ENCODE results near the gene MTCH1.

Gene MTCH1

GRCh38 chr6:36985808-36986703 is at the start of gene MTCH1:
TSS of gene MTCH1 (minus strand) at chr6:36986196. CDS start at chr6:36986173, 23 bp downstream.
- DNase-seq (ENCODE audit: low read depth) = peak; percentile 79

GRCh38 chr6:37033819-37034795 is 48.1 kb upstream of the MTCH1 start:
- no peak for DNase-seq (ENCODE audit: low read depth)

- no peak for DNase-seq (ENCODE audit: low read depth)
These were observed 47.3 kb upstream of the MTCH1 start for GRCh38 chr6:37033255-37033654.

- DNase-seq (ENCODE audit: low read depth) = no peak
These were observed 46.2 kb upstream of the MTCH1 start for GRCh38 chr6:37032239-37032638.

DNA sequence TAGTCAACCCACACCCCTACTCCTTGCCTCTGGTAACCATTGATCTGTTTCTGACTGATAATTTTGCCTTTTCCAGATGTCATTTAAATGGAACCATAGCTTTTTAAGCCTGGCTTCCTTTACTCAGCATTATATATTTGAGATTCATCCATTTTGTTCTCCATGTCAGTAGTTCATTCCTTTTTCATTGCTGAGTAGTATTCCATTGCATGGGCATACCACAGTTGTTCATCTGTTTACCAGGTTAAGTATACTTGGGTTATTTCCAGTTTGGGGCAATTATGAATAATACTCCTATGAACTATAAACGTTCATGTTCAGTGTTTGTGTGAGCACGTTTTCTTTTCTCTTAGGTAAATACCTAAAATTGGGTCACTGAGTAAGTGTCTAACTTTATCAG is 44.6 kb upstream of the MTCH1 start:
- DNase-seq (ENCODE audit: low read depth) = no peak

GRCh38 chr6:37029249-37029971 is 43.4 kb upstream of the MTCH1 start:
- DNase-seq (ENCODE audit: low read depth) = peak; percentile 82

DNA sequence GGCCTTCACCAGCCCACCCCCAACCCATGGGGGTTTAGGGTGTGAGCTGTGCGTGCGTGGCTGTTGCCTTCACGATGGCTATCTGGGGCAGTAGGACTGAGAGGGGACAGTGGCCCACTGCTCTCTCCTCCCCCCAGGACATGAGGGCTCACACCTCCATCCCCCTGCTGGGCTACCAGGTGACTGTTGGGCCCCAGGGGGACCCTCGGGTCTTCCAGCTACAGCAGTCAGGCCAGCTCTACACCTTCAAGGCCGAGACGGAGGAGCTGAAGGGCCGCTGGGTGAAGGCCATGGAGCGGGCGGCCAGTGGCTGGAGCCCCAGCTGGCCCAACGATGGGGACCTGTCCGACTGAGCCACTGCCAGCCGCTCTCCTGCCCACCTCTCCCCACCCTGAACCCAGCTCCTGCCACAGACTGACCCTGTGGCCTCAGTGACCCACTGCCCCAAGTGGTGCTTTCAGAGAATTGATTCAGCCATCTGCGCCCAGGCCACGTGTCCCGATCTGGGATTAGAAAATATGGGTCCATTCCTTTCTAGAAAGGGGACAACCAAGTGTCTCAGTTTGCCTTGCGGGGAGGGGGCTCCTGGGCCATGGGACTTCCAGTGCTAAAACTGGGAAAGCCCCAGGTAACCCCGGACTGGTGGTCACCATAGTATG is 41.9 kb upstream of the MTCH1 start:
- no peak for DNase-seq (ENCODE audit: low read depth)

GRCh38 chr6:37027036-37027720 is 41.2 kb upstream of the MTCH1 start:
- DNase-seq (ENCODE audit: low read depth) = no peak

DNA sequence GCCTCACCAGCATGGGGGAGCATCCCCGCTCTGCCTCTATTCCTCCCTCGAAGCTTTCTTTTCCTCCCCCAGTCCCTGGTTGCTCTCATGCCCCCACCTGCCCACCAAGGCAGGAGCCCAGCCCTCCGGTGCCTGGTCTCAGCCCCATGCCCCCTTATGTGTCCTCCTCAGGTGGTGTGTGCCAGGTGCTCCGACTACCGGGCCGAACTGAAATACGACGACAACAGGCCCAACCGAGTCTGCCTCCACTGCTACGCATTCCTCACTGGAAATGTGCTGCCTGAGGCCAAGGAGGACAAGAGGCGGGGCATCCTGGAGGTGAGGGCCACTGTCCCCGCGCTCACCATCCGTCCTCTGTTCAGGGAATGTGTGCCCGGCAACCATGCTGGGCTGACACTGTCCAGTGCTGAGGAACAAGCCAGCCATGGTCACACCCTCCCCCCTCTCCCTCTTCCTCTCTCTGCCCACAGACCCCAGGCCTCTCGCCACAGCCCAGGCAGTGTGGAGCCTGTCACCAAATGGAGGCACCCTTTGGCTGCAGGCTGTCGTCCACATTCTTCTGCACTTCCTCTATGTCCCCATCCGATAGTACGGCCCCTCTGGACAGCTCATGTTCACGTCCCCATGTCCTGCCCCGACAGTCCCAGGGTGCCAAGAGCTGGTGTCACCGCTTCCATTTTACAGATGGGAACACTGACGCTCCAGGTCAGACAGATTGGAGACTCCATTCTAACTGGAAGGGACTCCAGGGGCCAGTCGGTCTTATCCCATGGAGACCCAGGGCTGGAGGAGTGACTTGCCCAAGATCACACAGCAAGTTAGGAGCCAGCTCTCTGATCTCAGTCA is 39.8 kb upstream of the MTCH1 start:
- peak; percentile 59 for DNase-seq (ENCODE audit: low read depth)

DNA sequence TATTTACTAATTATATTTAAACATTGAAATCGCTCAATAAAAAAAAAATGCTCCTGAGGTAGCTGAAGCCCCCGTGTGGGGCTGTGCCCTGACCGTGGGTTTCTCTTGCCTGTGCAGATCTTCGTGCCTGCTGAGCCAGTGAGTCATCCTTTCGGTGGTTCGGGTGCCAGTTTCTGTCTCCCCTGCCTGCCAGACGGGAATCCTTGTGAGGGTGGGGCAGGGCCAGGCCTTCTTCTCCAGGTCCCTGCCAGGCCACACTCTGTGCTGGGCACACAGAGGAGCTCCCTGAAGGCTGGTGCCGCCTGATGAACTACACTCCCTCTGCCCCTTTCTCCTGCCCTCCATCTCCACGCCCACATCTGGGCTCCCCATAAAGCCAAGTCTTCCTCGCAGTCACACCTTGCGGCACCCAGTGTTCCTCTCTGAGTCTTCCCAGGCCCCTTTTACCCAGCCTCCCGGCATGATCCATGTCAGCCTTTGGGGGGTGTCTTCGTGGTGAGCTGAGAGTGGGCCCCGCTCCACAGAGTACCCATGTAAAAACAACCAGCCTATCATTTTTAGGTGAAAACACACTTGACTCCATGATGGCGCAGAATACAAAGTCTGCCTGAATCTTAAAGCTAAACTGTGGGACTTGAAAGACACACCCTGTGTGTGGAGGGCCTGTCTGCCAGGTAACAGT is 38.8 kb upstream of the MTCH1 start:
- no peak for DNase-seq (ENCODE audit: low read depth)

DNA sequence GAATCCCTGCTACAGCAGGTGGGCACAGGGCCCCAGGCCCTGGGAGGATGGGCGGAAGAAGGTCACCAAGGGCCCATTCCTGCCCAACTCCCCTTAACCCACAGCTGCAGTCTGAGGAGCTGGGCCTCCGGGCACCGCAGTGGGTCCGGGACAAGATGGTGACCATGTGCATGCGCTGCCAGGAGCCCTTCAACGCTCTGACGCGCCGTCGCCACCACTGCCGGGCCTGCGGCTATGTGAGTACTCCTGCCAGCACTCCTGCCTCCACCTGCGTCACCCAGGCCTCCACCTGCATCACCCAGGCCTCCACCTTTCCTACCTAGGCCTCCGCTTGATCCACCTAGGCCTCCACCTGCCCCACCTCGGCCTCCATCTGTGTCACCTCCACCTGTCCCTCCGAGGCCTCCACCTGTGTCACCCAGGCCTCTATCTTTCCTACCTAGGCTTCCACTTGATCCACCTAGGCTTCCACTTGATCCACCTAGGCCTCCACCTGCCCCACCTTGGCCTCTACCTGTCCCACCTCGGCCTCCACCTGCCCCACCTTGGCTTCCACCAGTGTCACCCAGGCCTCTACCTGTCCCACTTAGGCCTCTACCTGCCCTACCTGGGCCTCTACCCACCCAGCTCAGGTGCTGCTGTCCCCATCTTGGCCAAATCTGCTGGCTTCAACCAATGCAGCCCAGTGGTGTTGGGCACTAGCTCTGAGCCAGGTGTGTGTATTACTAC is 36.3 kb upstream of the MTCH1 start:
- DNase-seq (ENCODE audit: low read depth) = no peak

GRCh38 chr6:37021356-37022129 is 35.5 kb upstream of the MTCH1 start:
- DNase-seq (ENCODE audit: low read depth) = no peak

DNA sequence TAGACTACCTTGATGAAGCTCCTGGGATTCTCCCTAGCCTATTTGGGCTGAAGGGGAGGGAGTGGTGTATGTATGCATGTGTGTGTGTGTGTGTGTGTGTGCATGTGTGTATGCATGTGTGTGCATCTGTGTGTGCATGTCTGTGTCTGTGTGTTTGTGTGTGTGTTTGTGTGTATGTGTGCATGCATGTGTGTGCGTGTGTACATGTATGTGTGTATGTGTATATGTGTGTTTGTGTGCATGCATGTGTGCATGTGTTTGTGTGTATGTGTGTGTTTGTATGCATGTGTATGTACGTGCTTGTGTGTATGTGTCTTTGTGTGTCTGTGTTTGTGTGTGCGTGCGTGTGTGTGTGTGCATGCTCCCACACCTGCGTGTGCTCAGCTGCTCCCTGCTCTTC is 34.8 kb upstream of the MTCH1 start:
- no peak for DNase-seq (ENCODE audit: low read depth)

DNA sequence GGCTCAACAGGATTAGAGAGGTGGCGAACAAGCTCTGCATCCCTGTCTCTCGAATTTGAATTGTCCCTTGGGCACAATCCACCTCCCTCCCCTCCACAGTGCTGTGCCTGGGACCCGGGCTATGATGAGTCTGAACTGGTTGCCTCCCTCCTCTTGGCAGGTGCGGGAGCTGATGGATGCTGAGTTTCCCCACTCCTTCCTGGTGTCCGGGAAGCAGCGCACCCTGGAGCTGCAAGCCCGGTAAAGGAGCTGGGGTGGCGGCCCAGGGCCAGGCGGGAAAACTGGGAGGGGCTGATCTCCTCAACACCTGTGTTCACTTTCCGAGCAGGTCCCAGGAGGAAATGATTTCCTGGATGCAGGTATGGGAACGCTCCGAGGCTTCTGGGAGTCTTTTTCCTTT is 34.4 kb upstream of the MTCH1 start:
- DNase-seq (ENCODE audit: low read depth) = no peak

DNA sequence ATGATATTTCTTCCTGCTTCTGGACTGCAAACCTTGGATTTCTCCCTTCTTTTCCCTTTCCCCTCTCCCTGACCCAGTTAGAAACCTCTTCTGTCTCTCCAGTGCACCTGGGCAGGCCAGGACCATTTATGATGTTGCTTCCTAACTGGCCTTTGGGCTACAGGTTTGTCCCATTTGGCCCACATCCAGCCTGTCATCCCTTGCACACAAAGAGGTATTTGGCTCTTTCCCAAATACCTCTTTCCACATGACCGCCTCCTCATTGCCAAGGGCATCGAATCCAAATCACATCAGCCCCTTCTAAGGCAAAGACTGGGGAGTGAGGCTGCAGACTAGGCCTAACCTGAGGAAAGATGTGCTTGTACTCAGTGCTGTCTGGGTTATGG is 33.1 kb upstream of the MTCH1 start:
- no peak for DNase-seq (ENCODE audit: low read depth)

- DNase-seq (ENCODE audit: low read depth) = peak; percentile 65
These were observed 32.4 kb upstream of the MTCH1 start for GRCh38 chr6:37018198-37019064.

DNA sequence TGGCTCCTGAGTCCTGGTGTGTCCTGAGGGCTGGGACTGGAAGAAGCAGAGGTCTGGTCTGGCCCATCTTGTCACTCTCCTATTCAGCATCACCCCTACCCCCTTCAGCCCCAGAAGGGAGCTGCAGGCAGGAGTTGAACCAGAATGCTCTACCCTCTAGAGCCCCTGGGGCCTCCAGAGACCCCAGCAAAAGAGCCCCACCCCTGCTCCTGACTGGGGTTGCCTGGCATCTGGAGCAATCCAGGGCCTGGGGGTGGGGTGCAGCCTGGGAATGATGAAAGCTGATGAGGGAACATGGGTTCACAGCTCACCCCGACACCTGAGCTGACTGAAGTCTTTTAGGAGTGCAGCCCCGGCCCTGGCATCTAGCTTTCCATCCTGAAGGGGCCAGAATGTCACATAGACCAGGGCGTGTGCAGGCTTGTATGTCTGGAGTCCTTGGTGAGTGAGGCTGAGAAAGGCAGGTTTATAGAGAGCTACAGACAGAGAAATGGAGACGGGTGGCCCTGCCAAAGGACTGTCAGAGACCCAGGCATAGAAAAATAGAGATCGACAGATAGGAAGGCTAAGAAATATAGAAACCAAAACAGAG is 31.7 kb upstream of the MTCH1 start:
- DNase-seq (ENCODE audit: low read depth) = no peak

Measured in CMK (cell line).